ENCODE data around the gene TMEM108.

The TMEM108 gene

DNA sequence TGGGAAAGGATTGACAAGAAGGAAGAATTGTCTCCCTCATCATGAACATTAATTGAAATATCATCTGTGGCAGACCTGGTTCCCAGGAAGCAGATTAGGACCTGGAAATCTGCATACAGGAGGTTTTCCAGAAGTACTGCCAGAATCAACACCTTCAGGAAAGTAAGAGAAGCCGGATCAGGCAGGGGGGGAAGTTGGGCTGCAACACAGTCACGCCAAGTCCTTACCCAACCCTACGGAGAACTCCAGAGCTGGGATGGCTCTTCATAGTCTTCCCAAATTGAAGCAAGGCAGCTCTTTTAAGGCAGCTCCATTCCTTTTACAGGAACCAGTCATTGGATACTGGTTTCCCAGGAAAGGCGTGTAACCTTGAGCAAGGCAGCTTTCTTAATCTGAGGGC, 326.5 kb downstream of the TMEM108 start:
- DNase-seq: no peak

DNA sequence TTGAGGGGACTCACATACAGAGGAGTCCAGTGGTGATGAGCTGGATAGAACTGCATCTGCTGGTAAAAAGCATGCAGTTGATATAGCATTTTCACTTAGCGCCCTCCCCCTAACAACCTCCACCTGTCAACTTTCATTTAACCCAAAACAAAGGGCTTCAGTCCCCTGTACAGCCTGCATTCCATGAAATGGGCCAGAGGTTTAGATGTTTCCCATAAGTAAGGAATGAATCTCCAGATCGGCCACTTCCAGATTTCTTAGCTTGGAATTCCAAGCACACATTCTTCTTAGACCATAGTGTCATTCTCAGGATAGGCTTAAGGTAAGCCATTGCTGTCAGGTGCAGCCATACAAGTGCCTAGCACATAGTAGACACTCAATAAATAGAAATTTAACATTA, 328.7 kb downstream of the TMEM108 start:
- DNase-seq: no peak

DNA sequence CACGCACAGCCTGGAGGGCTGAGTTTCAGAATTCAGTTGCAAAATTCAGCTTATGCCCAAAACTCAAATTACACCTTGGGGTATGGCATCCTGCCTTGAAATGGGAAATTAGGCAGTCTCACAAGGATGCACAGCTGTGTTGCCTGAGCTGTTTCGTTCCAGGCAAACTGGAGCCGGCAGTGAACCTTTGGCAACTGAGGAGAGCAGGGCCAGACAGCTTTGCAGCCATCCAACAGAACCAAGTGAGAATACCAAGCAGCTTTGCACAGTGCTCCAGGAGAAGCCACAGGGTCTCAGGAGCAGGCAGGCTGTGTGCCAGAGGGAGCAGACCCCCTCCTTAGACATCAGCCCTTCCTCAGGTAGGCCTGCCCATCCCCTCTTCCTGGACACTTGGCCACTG, 329.2 kb downstream of the TMEM108 start:
- no peak for DNase-seq

DNA sequence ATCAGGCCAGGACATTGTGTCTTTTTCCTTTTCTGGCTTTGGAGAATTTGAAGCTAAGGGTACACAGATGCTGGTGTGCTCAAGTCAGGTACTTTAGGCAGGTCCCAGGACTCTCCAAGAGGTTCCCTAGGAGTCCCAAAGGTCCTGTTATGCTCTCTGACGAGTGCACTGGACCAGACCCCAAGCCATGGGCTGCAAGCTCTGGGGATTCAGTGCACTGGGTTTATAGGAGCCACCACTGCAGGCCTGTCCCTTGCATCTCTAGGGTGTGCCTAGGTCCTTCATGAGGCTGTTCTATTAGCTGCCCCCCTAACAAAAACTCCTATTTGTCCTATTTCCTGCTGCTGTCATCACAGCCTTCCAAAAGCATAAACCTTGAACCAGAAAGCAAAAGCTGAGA, 329.8 kb downstream of the TMEM108 start:
- no peak for DNase-seq

- DNase-seq: no peak
Measured at GRCh38 chr3:133368371-133369067, 330.3 kb downstream of the TMEM108 start.

GRCh38 chr3:133369068-133369440, 330.9 kb downstream of the TMEM108 start:
- no peak for DNase-seq

DNA sequence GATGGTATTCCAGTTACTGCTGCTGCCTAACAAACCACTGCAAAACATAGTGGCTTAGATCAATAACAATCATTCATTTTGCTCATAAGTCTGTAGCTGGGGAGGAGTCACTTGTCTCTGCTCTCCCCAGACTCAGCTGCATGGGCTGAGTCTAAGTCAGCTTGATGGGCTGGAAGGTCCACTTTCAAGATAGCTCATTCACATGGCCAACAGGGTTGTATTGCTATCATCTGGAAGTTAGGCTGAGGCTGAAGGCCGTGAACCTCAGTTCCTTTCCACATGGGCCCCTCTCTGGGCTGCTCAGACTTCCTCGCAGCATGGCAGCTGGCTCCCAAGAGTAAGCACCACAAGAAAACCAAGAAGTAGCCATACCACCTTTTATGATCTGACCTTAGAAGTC, 333.0 kb downstream of the TMEM108 start:
- DNase-seq: no peak

DNA sequence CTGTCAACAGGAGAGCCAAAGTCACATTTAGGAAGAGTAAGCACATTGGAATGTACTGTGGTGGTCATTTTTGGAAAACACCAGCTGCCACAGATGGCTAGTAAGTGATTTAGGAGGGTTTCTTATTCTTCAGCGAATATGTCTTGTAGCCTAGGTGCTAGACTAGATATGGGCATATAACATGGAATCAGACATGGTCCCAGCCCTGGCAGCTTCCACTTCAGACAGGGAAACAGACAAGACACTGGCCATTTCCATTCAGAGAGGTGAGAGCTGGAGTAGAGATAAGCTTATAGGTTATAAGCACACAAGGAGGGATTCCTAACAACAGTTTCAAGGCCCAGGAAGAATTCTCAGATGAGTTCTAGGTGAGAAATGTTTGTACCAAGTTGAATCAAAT, 333.5 kb downstream of the TMEM108 start:
- DNase-seq: no peak

DNA sequence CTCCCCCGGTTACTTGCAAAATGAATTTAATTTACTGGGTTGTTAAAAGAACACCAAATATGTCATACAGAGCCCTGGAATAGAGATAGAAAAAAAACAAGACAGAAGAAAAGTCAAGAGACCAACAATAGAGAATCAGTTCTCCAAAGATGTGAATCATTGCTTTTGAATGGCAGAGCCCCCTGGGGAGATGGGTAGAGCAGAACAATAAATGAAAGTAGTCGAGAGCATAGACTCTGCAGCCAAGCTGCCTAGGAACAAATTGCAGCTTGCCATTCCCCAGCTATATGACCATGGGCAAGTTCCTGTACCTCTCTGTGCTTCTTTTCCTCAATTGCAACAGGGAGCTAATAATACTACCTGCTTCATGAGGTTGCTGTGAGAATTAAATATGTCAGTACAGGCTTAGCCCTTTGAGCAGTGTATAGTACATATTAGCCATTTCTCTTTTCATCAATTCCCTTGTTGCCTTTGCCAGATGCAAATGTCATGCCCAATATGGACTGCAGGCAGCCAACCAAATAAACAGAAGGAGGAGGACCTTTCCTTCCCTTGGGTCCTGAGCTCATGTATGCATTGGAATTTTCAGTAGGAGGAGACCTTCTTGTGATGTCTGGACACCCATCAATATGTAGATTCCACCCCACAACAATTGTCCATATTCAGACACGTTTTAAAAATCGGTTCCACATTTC, 336.7 kb downstream of the TMEM108 start:
- DNase-seq: no peak

DNA sequence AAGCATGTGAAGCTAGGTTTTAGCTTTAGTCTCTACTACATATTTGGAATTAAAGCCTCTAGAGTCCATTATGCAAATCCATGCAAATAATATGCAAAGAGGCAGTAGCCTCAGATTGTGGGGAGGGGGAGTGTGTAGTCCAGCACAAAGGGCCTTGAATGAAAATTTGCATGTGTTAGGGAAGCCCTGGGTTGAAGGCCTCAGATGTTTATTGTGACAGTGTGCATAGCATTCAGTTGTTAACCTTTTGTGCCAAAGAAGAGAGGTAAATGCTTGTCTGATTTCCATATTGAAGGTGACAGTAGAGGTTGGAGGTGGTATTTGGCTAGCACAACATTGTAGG, 337.2 kb downstream of the TMEM108 start:
- DNase-seq: no peak

DNA sequence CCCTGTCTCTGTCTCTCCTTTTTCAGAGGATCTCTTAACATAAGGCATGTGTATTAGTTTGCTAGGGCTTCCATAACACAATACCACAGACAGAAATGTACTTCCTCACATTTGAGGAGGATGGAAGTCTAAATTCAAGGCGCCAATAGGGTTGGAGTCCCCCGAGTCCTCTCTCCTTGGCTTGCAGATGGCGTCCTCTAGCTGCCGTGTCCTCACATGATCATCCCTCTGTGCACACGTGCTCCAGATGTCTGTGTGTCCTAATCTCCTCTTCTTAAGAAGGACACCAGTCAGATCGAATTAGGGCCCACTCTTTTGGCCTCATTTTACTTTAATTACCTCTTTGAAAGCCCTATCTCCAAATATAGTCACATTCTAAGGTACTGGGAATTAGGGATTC, 338.6 kb downstream of the TMEM108 start:
- DNase-seq: no peak

DNA sequence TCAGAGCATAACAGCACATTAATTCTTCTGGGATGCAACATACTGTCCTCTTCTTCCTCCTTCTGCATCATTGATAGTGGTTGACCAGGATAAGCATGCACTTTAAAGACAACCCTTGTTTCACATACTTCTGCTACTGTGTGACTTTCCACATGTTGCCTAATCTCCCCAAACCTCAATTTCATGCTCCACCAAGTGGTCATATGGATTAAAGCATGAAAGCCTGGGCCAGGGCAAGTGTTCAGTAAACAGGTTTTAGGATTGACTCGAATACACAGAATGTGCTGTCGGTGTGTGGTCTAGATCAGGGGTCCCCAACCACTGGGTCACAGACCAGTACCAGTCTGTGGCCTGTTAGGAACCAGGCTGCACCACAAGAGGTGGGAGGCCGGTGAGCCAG, 339.2 kb downstream of the TMEM108 start:
- DNase-seq: no peak

- DNase-seq: no peak
Measured at GRCh38 chr3:133379926-133380325, 341.7 kb downstream of the TMEM108 start.

DNA sequence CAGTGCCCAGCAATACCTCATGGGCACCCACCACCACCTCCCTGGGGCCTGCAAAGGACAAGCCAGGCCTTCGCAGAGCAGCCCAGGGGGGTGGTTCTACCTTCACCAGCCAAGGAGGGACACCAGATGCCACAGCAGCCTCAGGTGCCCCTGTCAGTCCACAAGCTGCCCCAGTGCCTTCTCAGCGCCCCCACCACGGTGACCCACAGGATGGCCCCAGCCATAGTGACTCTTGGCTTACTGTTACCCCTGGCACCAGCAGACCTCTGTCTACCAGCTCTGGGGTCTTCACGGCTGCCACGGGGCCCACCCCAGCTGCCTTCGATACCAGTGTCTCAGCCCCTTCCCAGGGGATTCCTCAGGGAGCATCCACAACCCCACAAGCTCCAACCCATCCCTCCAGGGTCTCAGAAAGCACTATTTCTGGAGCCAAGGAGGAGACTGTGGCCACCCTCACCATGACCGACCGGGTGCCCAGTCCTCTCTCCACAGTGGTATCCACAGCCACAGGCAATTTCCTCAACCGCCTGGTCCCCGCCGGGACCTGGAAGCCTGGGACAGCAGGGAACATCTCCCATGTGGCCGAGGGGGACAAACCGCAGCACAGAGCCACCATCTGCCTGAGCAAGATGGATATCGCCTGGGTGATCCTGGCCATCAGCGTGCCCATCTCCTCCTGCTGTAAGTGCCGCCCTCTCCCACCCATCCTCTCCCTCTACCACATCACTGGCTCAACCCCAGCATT, 342.5 kb downstream of the TMEM108 start:
- no peak for DNase-seq

- DNase-seq: no peak
Measured at GRCh38 chr3:133381346-133382109, 343.3 kb downstream of the TMEM108 start.

GRCh38 chr3:133383175-133383574, 345.0 kb downstream of the TMEM108 start:
- no peak for DNase-seq

DNA sequence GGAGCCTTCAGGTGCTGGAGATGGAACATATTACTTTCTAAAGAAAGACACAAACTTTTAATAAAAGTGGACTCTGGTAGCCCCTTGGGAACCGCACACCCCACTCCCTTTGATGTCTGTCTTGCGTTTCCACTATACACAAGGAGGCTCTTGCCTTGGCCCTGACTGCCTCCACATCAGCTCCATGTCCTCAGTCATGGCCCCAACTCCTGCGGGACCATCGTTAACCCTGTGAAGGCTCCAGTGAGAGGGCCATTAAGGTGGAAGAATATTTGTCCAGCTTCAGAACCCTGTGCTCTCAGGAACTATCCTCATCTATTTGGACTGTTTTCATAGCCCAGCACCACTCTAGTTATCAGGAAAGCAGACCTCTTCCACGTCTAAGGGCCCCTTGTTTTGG, 345.6 kb downstream of the TMEM108 start:
- no peak for DNase-seq

DNA sequence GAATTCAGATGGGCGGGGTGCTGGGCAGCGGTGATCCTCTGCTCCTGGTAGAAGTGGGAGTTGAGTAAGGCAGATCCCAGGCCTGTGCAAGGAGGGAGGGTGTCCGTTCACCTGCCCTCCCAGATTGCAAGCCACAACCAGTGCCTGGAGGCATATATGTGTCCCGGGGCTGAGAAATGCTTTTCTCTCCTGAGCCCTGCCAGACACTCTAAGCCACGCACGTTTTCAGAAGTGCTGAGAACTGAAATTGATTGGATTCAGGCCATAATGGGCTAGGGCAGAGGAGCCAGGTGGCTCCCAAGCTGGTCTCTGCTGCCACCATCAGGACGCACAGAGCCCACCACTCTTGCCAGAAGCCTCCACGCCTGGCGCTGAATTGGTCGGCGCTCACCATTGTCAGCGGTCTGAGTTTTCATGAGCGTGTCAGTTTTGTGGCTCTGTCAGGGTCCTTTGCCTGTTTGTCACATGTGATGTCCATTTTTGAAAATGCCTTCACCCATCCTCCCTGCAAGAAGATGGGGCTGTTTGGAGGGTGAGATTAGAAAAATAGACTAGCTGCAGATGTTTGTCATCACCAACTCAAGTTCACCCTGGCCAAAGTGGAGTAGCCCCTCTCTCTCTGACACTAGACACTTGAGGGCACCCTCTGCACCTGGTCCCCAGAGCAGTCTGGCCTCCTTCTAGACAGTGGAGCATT, 346.3 kb downstream of the TMEM108 start:
- DNase-seq: peak; percentile 43 to 60

- no peak for DNase-seq
Measured at GRCh38 chr3:133386876-133387275, 348.7 kb downstream of the TMEM108 start.

GRCh38 chr3:133387341-133387740, 349.1 kb downstream of the TMEM108 start:
- DNase-seq: no peak

DNA sequence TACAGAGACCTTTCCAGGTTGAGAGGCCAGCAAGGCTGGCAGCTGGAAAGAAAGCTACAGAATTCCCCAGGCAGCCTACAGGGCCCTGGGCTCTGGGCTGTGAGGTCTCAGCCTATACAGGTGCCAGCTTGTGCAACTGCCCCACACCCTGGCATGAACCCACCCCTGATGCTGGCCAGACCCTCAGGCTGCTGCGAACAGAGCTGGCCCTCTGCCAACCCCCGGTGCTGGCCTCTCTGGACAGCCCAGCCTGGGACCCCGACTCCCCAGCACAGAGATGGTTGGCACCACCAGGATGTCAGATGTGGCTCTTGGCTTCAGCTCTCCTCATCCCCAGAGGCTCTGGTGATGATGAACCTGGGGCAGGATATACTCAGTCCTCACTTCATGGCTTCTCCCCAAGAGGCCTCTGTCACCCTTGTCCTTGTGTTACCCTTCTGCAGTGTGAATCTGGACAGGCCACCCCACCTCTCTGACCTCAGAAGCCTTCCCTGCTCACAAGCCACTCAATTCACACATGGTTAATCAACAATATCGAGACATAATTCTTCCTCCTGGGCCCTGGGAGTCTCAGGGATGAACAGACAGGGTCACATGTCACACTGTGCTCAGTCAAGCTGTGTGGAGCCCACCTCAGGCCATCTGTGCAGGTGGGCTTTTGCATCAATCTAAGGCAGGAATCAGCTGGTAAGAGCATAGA, 350.7 kb downstream of the TMEM108 start:
- DNase-seq: no peak

GRCh38 chr3:133390715-133391114, 352.5 kb downstream of the TMEM108 start:
- DNase-seq: no peak
